ENCODE measurements around the gene LMNB1.
"Not testable (repeated sequence)": the region's sequence is repeated elsewhere in the genome, so short reads cannot be mapped to it uniquely, and the experiment has no call there.

Gene LMNB1

GRCh38 chr5:126831156-126831555, 54.2 kb downstream of the LMNB1 start:
- no peak for DNase-seq

GRCh38 chr5:126836778-126837177, 59.8 kb downstream of the LMNB1 start:
- DNase-seq: no peak

- DNase-seq: no peak
Measured at GRCh38 chr5:126837242-126837641, 60.3 kb downstream of the LMNB1 start.

GRCh38 chr5:126837906-126838539, 61.1 kb downstream of the LMNB1 start:
- DNase-seq: no peak

GRCh38 chr5:126839407-126839806, 62.5 kb downstream of the LMNB1 start:
- DNase-seq: not testable (repeated sequence)

- not testable (repeated sequence) for DNase-seq
Measured at GRCh38 chr5:126843375-126843774, 66.4 kb downstream of the LMNB1 start.

- not testable (repeated sequence) for DNase-seq
Measured at GRCh38 chr5:126845470-126846070, 68.6 kb downstream of the LMNB1 start.

GRCh38 chr5:126846344-126846743, 69.4 kb downstream of the LMNB1 start:
- DNase-seq: peak; percentile 29

- peak; percentile 24 for DNase-seq
Measured at GRCh38 chr5:126846744-126847455, 70.0 kb downstream of the LMNB1 start.

GRCh38 chr5:126847456-126847820, 70.5 kb downstream of the LMNB1 start:
- no peak for DNase-seq

GRCh38 chr5:126847826-126848251, 70.9 kb downstream of the LMNB1 start:
- DNase-seq: no peak

GRCh38 chr5:126848253-126848652, 71.3 kb downstream of the LMNB1 start:
- no peak for DNase-seq

GRCh38 chr5:126849101-126849678, 72.3 kb downstream of the LMNB1 start:
- no peak for DNase-seq

- no peak for DNase-seq
Measured at GRCh38 chr5:126851501-126852011, 74.6 kb downstream of the LMNB1 start.

- DNase-seq: no peak
Measured at GRCh38 chr5:126852091-126852571, 75.2 kb downstream of the LMNB1 start.

- DNase-seq: no peak
Measured at GRCh38 chr5:126852841-126853271, 75.9 kb downstream of the LMNB1 start.

GRCh38 chr5:126853541-126854307, 76.8 kb downstream of the LMNB1 start:
- DNase-seq: not testable (repeated sequence)

- DNase-seq: no peak
Measured at GRCh38 chr5:126854526-126855110, 77.7 kb downstream of the LMNB1 start.

GRCh38 chr5:126855266-126855665, 78.3 kb downstream of the LMNB1 start:
- DNase-seq: no peak

GRCh38 chr5:126857472-126858410, 80.8 kb downstream of the LMNB1 start:
- DNase-seq: no peak

GRCh38 chr5:126858441-126858840, 81.5 kb downstream of the LMNB1 start:
- no peak for DNase-seq
